Keratinocyte (primary cell): ENCODE measurements around the gene KRT81. TPM values are rescaled to one million over a fixed set of nuclear protein-coding genes. Genes with fewer than 3 reads are reported as not detected.

Experiments
- DNase-seq: peaks from one replicate; pipeline ENCODE4 v3.0.0-alpha.2; 2011; ENCODE audit warnings: low read depth, missing footprints, low spot score
- FAIRE-seq: peaks from 2 replicates; lab custom pipeline; 2011; peaks lifted over from hg19 to GRCh38; lab: Jason Lieb, UNC
- H2AFZ ChIP-seq: 2 replicates; pipeline ENCODE4 v1.6.0; 2012; ENCODE audit warnings: low read length, control low read depth, inconsistent platforms; ENCODE audit not compliant: control insufficient read depth
- H3K27ac ChIP-seq: 2 replicates; pipeline ENCODE4 v1.5.1; 2011; ENCODE audit warnings: low read length; ENCODE audit not compliant: control insufficient read depth, insufficient read depth
- H3K27me3 ChIP-seq: 3 replicates; pipeline ENCODE4 v1.6.0; 2011; ENCODE audit warnings: low read length; ENCODE audit not compliant: control insufficient read depth, insufficient read depth; ENCODE audit errors: extremely low read depth
- H3K36me3 ChIP-seq, 2 experiments: 2 replicates in 1 of 2; 3 replicates in 1 of 2; pipeline ENCODE4 v1.5.1; 2011; ENCODE audit warnings: low read length in 2 of 2, mild to moderate bottlenecking in 1 of 2; ENCODE audit not compliant: control insufficient read depth in 2 of 2, insufficient read depth in 2 of 2; ENCODE audit errors: extremely low read depth in 1 of 2
- H3K4me1 ChIP-seq: 3 replicates; pipeline ENCODE4 v1.5.1; 2011; ENCODE audit warnings: low read length; ENCODE audit not compliant: control insufficient read depth, insufficient read depth; ENCODE audit errors: extremely low read depth
- H3K4me2 ChIP-seq: 3 replicates; pipeline ENCODE4 v1.6.0; 2011; ENCODE audit warnings: low read depth, low read length; ENCODE audit not compliant: control insufficient read depth, insufficient read depth; ENCODE audit errors: extremely low read depth
- H3K4me3 ChIP-seq, 3 experiments: fragments of 200-600 bp in 1 of 3; sonication (generic) in 1 of 3; 2 replicates in 2 of 3; 3 replicates in 1 of 3; pipeline ENCODE4 v1.5.1; 2011 to 2016; ENCODE audit warnings: low read length in 3 of 3, mild to moderate bottlenecking in 3 of 3, control low read depth in 2 of 3, inconsistent platforms in 1 of 3, low read depth in 1 of 3, mixed read lengths in 1 of 3, mixed run types in 1 of 3, moderate library complexity in 1 of 3; ENCODE audit not compliant: control insufficient read depth in 2 of 3, insufficient read depth in 2 of 3; ENCODE audit errors: extremely low read depth in 1 of 3
- H3K79me2 ChIP-seq: 2 replicates; pipeline ENCODE4 v1.6.0; 2012; ENCODE audit warnings: low read length; ENCODE audit not compliant: control insufficient read depth, insufficient read depth
- H3K9ac ChIP-seq: 3 replicates; pipeline ENCODE4 v1.6.0; 2011; ENCODE audit warnings: low read length; ENCODE audit not compliant: control insufficient read depth, insufficient read depth; ENCODE audit errors: extremely low read depth
- H3K9me1 ChIP-seq: 3 replicates; pipeline ENCODE4 v1.6.0; 2011; ENCODE audit warnings: low read length; ENCODE audit not compliant: control insufficient read depth, insufficient read depth; ENCODE audit errors: extremely low read depth
- H3K9me3 ChIP-seq: 2 replicates; pipeline ENCODE4 v1.5.1; 2012; ENCODE audit warnings: low read depth, low read length; ENCODE audit not compliant: control insufficient read depth
- H4K20me1 ChIP-seq: 3 replicates; pipeline ENCODE4 v1.6.0; 2011; ENCODE audit warnings: low read length; ENCODE audit not compliant: control insufficient read depth, insufficient read depth; ENCODE audit errors: extremely low read depth
- EZH2 ChIP-seq: IDR thresholded peaks from one replicate; pipeline ENCODE4 v1.6.1; 2012; ENCODE audit warnings: inconsistent platforms, mild to moderate bottlenecking, low read length, moderate library complexity
- dilution Hi-C: fragments of 300-500 bp; cut with MboI; formaldehyde crosslinking; loops from one replicate; pipeline ENCODE4 v1.7.0; 2020; ENCODE audit warnings: low sequenced_read_pairs; ENCODE audit not compliant: extremely low pct_ligation_motif_present
- polyA plus RNA-seq, 5 experiments: library from polyadenylated mRNA; depleted of rRNA in 3 of 5; stranded (reverse) in 3 of 5; stranded (forward) in 1 of 5; unstranded in 1 of 5; fragments of >200 nt; gene quantifications; 1 replicate in 1 of 5; 2 replicates in 3 of 5; 3 replicates in 1 of 5; pipeline versions ENCODE4 v1.2.1 to v1.2.3, GENCODE V29; 2011 to 2012; ENCODE audit warnings: missing spikeins in 2 of 5, low read depth in 1 of 5, low replicate concordance in 1 of 5
- TF ChIP-seq, protein P1 (sequence below), 3 experiments: IDR thresholded peaks in 1 of 3; conservative IDR thresholded peaks in 1 of 3; optimal IDR thresholded peaks in 1 of 3; 2 replicates in 2 of 3; 3 replicates in 1 of 3; pipeline versions ENCODE3 to v1.5.1; 2011; ENCODE audit warnings: low read length in 3 of 3, mild to moderate bottlenecking in 3 of 3, moderate library complexity in 2 of 3, control low read depth in 1 of 3, inconsistent platforms in 1 of 3; ENCODE audit not compliant: insufficient read depth in 2 of 3; ENCODE audit errors: extremely low read depth in 1 of 3

KRT81 gene
- polyA plus RNA-seq, 1 donor (not counting 4 experiments of a cell fraction or from before 2014, with no cell fraction given) = 0.03 TPM

DNA sequence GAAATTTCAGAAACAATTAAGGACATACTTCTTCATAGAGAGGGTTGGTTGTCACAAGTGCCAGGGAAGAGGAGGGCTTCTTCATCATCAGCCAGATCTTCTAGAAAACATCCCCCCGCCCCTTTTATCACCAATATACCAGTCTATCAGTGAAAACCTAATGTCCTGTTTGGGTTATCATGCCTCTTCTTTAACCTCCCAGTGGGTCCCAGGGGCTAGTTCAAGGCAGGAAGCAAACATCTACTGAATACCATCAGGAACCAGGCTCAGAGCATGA, 30.2 kb downstream of the KRT81 start:
- TF ChIP-seq, protein P1, sequence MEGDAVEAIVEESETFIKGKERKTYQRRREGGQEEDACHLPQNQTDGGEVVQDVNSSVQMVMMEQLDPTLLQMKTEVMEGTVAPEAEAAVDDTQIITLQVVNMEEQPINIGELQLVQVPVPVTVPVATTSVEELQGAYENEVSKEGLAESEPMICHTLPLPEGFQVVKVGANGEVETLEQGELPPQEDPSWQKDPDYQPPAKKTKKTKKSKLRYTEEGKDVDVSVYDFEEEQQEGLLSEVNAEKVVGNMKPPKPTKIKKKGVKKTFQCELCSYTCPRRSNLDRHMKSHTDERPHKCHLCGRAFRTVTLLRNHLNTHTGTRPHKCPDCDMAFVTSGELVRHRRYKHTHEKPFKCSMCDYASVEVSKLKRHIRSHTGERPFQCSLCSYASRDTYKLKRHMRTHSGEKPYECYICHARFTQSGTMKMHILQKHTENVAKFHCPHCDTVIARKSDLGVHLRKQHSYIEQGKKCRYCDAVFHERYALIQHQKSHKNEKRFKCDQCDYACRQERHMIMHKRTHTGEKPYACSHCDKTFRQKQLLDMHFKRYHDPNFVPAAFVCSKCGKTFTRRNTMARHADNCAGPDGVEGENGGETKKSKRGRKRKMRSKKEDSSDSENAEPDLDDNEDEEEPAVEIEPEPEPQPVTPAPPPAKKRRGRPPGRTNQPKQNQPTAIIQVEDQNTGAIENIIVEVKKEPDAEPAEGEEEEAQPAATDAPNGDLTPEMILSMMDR (optimal IDR thresholded peaks at IDR 0.05 in 1 of 3, IDR thresholded peaks at IDR 0.05 in 1 of 3, conservative IDR thresholded peaks at IDR 0.05 in 1 of 3; ENCODE audit: extremely low read depth in 1 of 3, insufficient read depth in 2 of 3, low read length in 3 of 3) = no peak
- TF ChIP-seq EZH2 = no peak
- H3K27me3 ChIP-seq = peaks cover 21% of the 10 kb centered on the region
- H3K9me3 ChIP-seq = no peaks in the 10 kb centered on the region
- no peaks in the 10 kb centered on the region for H3K36me3 ChIP-seq
- H3K79me2 ChIP-seq = no peaks in the 10 kb centered on the region
- DNase-seq (no peak), FAIRE-seq (no peak)
- dilution Hi-C loops = no loop called here
- no peak overlapping the region for H3K4me2 ChIP-seq
- H4K20me1 ChIP-seq = no peaks in the 10 kb centered on the region
- no peak overlapping the region for H3K27ac ChIP-seq
- no peak overlapping the region for H3K9ac ChIP-seq
- no peak overlapping the region for H2AFZ ChIP-seq
- no peaks in the 10 kb centered on the region for H3K4me1 ChIP-seq
- no peak overlapping the region for H3K4me3 ChIP-seq
- H3K9me1 ChIP-seq = no peaks in the 10 kb centered on the region

DNA sequence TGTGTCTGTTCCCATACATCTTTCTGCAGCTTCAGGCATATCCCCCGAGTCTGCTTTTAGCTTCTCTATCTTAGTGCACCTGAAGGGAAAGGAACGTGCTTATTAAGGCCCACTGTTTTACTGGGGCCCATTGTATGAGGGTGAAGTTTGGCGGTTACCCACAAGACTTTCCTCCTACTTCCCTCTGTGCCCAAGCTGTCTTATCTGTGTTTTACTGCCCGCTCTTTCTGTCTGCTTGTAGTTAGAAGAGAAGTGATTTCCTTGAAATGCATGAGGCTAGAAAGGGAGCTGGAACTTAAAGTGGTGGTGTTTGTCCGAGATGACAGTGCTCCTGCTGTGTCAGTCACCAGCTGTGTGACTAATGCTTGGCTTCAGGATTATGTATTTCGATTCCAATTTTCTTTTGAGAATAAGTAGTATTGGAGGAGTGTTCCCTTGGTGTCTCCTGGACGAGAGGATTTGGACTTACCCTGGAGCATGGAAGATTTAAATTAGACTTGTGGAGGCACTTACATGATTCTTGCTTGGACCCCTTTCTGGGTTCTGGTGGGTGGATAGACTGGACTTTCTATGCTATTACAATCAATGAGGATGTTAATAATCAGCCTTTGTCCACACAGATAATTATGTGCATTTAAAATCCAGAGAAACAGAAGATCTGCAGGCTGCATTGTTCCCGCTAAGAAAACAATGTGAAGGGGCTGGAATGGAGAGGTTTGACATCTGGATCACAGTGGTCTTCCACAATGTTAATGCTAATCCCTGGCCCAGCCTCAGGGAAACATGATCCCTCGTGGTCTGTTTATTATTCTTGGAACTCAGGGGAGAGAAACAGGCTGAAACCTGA, 30.8 kb downstream of the KRT81 start:
- H3K4me1 ChIP-seq = no peaks in the 10 kb centered on the region
- no peaks in the 10 kb centered on the region for H4K20me1 ChIP-seq
- no peak overlapping the region for H3K27ac ChIP-seq
- no peaks in the 10 kb centered on the region for H3K36me3 ChIP-seq
- no peak overlapping the region for H3K4me2 ChIP-seq
- no peak overlapping the region for H3K4me3 ChIP-seq
- H2AFZ ChIP-seq = no peak overlapping the region
- no peaks in the 10 kb centered on the region for H3K9me1 ChIP-seq
- DNase-seq (no peak), FAIRE-seq (peak; percentile 36)
- dilution Hi-C loops = no loop called here
- no peaks in the 10 kb centered on the region for H3K79me2 ChIP-seq
- TF ChIP-seq EZH2 = no peak
- TF ChIP-seq, protein P1 (optimal IDR thresholded peaks at IDR 0.05 in 1 of 3, IDR thresholded peaks at IDR 0.05 in 1 of 3, conservative IDR thresholded peaks at IDR 0.05 in 1 of 3; ENCODE audit: extremely low read depth in 1 of 3, insufficient read depth in 2 of 3, low read length in 3 of 3) = no peak
- H3K9ac ChIP-seq = no peak overlapping the region
- no peaks in the 10 kb centered on the region for H3K9me3 ChIP-seq
- H3K27me3 ChIP-seq = peaks cover 21% of the 10 kb centered on the region
